RWPE2 (cell line): Measurements from ENCODE around the gene GPR161.

ENCODE experiments used
- ATAC-seq: fragments of 200-7000 bp; cut with Tn5 transposase; 3 replicates; pipeline ENCODE4 v1.9.1; 2021; ENCODE audit warnings: low read depth
- DNase-seq: peaks from one replicate; pipeline ENCODE4 v3.0.0-alpha.2; 2020; ENCODE audit warnings: low spot score
- H3K27ac ChIP-seq: fragments of 450-650 bp; 2 replicates; pipeline ENCODE4 v1.5.1; 2017; ENCODE audit warnings: mild to moderate bottlenecking; ENCODE audit not compliant: poor library complexity, severe bottlenecking
- H3K27me3 ChIP-seq: fragments of 250-450 bp; sonication (Bioruptor Pico); 2 replicates; pipeline ENCODE4 v1.5.1; 2021; ENCODE audit warnings: mild to moderate bottlenecking, moderate library complexity; ENCODE audit not compliant: insufficient read depth, poor library complexity, severe bottlenecking
- H3K36me3 ChIP-seq: fragments of 250-450 bp; sonication (Bioruptor Pico); 2 replicates; pipeline ENCODE4 v1.5.1; 2020; ENCODE audit warnings: low read depth, mild to moderate bottlenecking, moderate library complexity
- H3K4me1 ChIP-seq: fragments of 250-450 bp; sonication (Bioruptor Pico); 2 replicates; pipeline ENCODE4 v1.5.1; 2021; ENCODE audit warnings: mild to moderate bottlenecking, moderate library complexity; ENCODE audit not compliant: insufficient read depth, poor library complexity, severe bottlenecking
- H3K4me3 ChIP-seq: fragments of 250-450 bp; sonication (Bioruptor Pico); 2 replicates; pipeline ENCODE4 v1.5.1; 2021; ENCODE audit warnings: mild to moderate bottlenecking, moderate library complexity; ENCODE audit not compliant: severe bottlenecking
- H3K9me3 ChIP-seq: fragments of 250-450 bp; sonication (Bioruptor Pico); 2 replicates; pipeline ENCODE4 v1.5.1; 2021; ENCODE audit warnings: mild to moderate bottlenecking, moderate library complexity; ENCODE audit not compliant: severe bottlenecking
- CTCF ChIP-seq: fragments of 450-650 bp; IDR thresholded peaks from one replicate; pipeline ENCODE4 v1.5.1; 2017; ENCODE audit warnings: mild to moderate bottlenecking, moderate library complexity; ENCODE audit not compliant: poor library complexity, severe bottlenecking

Gene GPR161

GRCh38 chr1:168089979-168090337 is 46.8 kb downstream of the GPR161 start:
- Histone ChIP-seq H3K4me1 (peaks cover 6% of the 10 kb centered on the region), H3K27ac (no peak overlapping the region), H3K27me3 (no peaks in the 10 kb centered on the region), H3K4me3 (no peak overlapping the region), H3K36me3 (no peaks in the 10 kb centered on the region), H3K9me3 (no peaks in the 10 kb centered on the region)
- no peak for ATAC-seq
- no peak for TF ChIP-seq CTCF
- no peak for DNase-seq

GRCh38 chr1:168089326-168089978 is 47.3 kb downstream of the GPR161 start:
- peaks cover 6% of the 10 kb centered on the region for H3K4me1 ChIP-seq
- ATAC-seq (peak; percentile 47), DNase-seq (no peak)
- H3K36me3 ChIP-seq: no peaks in the 10 kb centered on the region
- no peak for TF ChIP-seq CTCF
- H3K4me3 ChIP-seq: no peak overlapping the region
- no peaks in the 10 kb centered on the region for H3K27me3 ChIP-seq
- H3K9me3 ChIP-seq: no peaks in the 10 kb centered on the region
- peak overlapping the region; percentile 42 for H3K27ac ChIP-seq

DNA sequence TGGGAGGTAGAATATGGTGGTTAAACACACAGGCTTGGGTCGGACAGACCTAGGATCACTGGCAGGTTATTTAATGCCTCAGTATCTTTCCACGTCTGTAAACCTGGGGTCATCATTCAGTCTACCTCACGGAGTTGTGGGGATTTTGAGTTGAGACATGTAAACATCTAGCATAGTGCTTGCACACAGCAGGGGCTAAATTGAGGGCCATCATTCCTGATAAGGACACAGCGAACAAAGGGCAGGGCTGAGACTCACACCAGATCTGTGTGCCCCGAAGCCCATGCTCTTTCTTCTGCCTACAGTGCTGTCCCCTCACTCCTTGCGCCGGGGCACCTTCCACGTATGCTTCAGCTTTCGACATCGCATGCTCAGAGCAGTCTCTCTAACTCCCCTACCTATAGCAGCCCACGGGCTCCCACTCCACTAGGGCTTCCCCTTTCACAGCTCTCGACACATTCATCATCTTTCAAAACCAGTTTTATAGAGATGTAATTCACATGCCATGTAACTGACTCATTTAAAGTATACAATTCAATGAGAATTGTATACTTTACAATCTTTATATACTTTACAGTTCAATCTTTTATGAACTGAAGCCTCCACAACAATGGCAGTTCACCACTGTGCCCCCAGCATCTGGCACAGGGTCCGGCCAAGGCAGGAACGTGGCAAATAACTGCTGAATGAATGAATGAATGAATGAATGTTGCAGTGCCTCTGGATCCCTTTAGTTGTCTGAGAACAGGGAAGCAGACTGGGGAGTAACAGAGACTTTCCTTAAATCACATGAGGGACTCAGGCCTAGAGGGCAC is 48.0 kb downstream of the GPR161 start:
- H3K36me3 ChIP-seq: no peaks in the 10 kb centered on the region
- H3K27ac ChIP-seq: peak overlapping the region; percentile 42
- H3K4me3 ChIP-seq: no peak overlapping the region
- no peak for TF ChIP-seq CTCF
- H3K9me3 ChIP-seq: no peaks in the 10 kb centered on the region
- no peaks in the 10 kb centered on the region for H3K27me3 ChIP-seq
- DNase-seq (no peak), ATAC-seq (peak; percentile 38; the same call in 1 of the 3 replicates)
- H3K4me1 ChIP-seq: peaks cover 6% of the 10 kb centered on the region

DNA sequence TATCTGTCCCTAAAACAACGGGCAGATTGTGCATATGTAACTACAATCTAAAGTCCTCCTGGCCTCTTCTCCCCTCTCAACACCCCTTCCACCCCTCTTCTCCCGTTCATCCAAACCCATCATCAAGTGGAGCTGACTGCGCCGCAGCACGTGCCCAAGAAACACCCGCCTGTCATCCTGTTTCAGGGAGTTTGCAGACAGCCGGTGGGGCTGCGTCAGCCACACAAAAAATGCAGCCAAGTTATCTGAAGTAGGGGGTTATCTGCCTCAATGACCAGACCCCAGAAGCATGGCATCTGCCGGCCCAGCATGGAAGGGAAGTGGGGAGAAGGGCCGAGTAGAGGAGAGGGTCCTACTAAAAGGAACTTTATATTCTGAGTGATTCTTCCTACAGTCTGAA is 49.0 kb downstream of the GPR161 start:
- no peaks in the 10 kb centered on the region for H3K9me3 ChIP-seq
- no peak for DNase-seq
- no peaks in the 10 kb centered on the region for H3K27me3 ChIP-seq
- TF ChIP-seq CTCF: no peak
- ATAC-seq: no peak
- no peaks in the 10 kb centered on the region for H3K36me3 ChIP-seq
- H3K4me3 ChIP-seq: no peak overlapping the region
- peaks cover 6% of the 10 kb centered on the region for H3K4me1 ChIP-seq
- no peak overlapping the region for H3K27ac ChIP-seq

DNA sequence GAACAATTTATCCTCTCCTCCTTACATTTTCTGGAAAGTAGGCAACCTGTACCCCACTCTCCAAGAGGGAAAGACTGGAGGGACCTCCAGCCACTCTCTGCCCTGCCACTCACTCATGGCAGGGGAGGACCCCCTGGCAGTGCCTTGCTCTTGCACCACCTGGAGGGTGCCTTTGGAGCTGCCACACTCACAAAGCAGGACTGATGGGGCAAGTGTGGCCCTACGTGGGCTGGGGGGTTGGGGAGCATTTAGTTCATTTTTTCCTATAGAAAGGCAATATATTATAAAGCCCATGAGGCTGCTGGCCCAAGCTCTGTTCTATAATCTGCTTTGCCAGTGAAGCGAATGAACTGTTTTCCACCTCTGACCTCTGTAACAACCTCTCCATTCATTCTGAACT is 50.3 kb downstream of the GPR161 start:
- Histone ChIP-seq H3K36me3 (no peaks in the 10 kb centered on the region), H3K4me3 (no peak overlapping the region), H3K9me3 (no peaks in the 10 kb centered on the region), H3K4me1 (peaks cover 6% of the 10 kb centered on the region), H3K27ac (no peak overlapping the region), H3K27me3 (no peaks in the 10 kb centered on the region)
- TF ChIP-seq CTCF: no peak
- DNase-seq: no peak
- no peak for ATAC-seq
